Stimulated activated CD8-positive, alpha-beta memory T cell treated with anti-CD3 and anti-CD28 coated beads, Interleukin-12 subunit alpha, Interleukin-12 subunit beta, amount 100 ng/mL, for 1 hour (primary cell): Measurements from ENCODE around the gene ERCC5.

Experiments used
- DNase-seq: peaks from one replicate; pipeline ENCODE4 v3.0.0-alpha.2; 2020; ENCODE audit warnings: low read depth

The ERCC5 gene

GRCh38 chr13:102892503-102892902 lies 46.7 kb downstream of the ERCC5 start:
- no peak for DNase-seq

- no peak for DNase-seq
Observed at GRCh38 chr13:102897371-102898138, 51.7 kb downstream of the ERCC5 start.

GRCh38 chr13:102900193-102900608 lies 54.4 kb downstream of the ERCC5 start:
- DNase-seq, result no peak

- DNase-seq, result no peak
Observed at GRCh38 chr13:102901056-102901455, 55.2 kb downstream of the ERCC5 start.

- no peak for DNase-seq
Observed at GRCh38 chr13:102901615-102902305, 55.9 kb downstream of the ERCC5 start.

GRCh38 chr13:102902789-102903347 lies 57.0 kb downstream of the ERCC5 start:
- no peak for DNase-seq

GRCh38 chr13:102903659-102904407 lies 58.0 kb downstream of the ERCC5 start:
- no peak for DNase-seq

GRCh38 chr13:102904408-102904862 lies 58.6 kb downstream of the ERCC5 start:
- no peak for DNase-seq

- DNase-seq, result no peak
Observed at GRCh38 chr13:102905905-102906771, 60.3 kb downstream of the ERCC5 start.

- DNase-seq, result no peak
Observed at GRCh38 chr13:102907016-102907756, 61.4 kb downstream of the ERCC5 start.

- DNase-seq, result no peak
Observed at GRCh38 chr13:102907886-102908515, 62.2 kb downstream of the ERCC5 start.

GRCh38 chr13:102909971-102910370 lies 64.1 kb downstream of the ERCC5 start:
- DNase-seq, result no peak

GRCh38 chr13:102911336-102911735 lies 65.5 kb downstream of the ERCC5 start:
- DNase-seq, result no peak

- no peak for DNase-seq
Observed at GRCh38 chr13:102912599-102912998, 66.8 kb downstream of the ERCC5 start.

GRCh38 chr13:102913914-102914313 lies 68.1 kb downstream of the ERCC5 start:
- DNase-seq, result no peak

GRCh38 chr13:102914339-102914930 lies 68.6 kb downstream of the ERCC5 start:
- DNase-seq, result no peak

- DNase-seq, result no peak
Observed at GRCh38 chr13:102915393-102915930, 69.6 kb downstream of the ERCC5 start.

GRCh38 chr13:102917019-102917418 lies 71.2 kb downstream of the ERCC5 start:
- no peak for DNase-seq

GRCh38 chr13:102922184-102922583 lies 76.4 kb downstream of the ERCC5 start:
- DNase-seq, result no peak
